GM19397 (cell line): ENCODE measurements around the gene PARVA.
"Not testable (repeated sequence)": the region's sequence is repeated elsewhere in the genome, so short reads cannot be mapped to it uniquely, and the experiment has no call there.

Experiments used
- ATAC-seq: cut with Tn5 transposase; IDR thresholded peaks from one replicate; pipeline ENCODE4 v1.9.1; 2021; ENCODE audit warnings: mild to moderate bottlenecking, moderate library complexity; ENCODE audit not compliant: unreplicated experiment

PARVA gene, protein sequence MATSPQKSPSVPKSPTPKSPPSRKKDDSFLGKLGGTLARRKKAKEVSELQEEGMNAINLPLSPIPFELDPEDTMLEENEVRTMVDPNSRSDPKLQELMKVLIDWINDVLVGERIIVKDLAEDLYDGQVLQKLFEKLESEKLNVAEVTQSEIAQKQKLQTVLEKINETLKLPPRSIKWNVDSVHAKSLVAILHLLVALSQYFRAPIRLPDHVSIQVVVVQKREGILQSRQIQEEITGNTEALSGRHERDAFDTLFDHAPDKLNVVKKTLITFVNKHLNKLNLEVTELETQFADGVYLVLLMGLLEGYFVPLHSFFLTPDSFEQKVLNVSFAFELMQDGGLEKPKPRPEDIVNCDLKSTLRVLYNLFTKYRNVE

DNA sequence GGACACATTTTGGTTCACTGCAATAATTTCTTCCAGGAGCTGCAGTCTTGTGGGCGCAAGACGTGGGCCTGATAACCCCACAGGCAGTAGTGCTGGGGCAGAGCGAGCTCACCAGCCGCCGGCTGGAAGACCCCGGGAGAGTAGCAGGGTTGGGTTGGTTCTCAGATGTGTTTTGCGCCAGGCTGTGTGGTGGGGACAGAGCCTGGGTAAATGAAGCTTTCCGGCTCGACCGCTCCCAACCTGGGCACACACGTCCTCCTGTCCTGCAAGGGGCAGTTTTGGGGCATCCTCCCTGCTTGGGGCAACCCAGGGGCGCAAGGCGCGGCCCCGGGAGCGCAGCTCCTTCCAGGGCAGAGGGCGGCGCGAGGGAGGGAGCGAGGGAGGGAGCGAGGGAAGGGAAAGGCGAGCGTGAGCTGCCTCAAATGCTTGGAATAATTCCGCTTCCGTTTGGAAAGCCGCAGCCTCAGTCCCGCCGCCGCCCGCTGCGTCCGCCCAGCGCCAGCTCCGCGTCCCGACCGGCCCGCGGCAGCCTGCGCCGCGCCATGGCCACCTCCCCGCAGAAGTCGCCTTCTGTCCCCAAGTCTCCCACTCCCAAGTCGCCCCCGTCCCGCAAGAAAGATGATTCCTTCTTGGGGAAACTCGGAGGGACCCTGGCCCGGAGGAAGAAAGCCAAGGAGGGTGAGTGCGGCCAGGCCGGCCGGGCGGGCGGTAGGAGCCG is at the start of gene PARVA:
PARVA (plus strand) TSS at position 466 of the 718 bp plus-strand sequence; CDS start at position 543, 77 bp downstream.
- no peak for ATAC-seq

DNA sequence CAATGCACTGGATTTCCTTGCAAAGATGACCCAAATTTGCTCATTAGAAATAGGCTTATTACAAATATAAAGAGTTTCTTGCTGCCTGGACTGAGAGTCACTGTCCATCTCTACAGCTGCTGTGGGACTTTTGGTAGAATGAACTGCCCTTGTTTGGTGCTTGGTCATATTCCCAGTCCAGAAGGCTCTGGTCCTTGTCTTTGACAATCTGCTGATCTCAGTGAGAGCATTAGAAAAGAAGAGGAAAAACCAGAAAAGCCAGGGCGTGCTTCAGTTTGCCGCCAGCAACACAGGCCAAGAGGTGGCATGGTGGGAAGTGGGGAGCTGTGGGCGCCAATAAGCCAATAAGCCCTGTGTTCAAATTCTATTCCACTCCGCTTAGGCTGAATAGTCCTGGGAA is 48.2 kb upstream of the PARVA start:
- ATAC-seq, result no peak

- no peak for ATAC-seq
Observed at GRCh38 chr11:12329797-12330196, 47.6 kb upstream of the PARVA start.

DNA sequence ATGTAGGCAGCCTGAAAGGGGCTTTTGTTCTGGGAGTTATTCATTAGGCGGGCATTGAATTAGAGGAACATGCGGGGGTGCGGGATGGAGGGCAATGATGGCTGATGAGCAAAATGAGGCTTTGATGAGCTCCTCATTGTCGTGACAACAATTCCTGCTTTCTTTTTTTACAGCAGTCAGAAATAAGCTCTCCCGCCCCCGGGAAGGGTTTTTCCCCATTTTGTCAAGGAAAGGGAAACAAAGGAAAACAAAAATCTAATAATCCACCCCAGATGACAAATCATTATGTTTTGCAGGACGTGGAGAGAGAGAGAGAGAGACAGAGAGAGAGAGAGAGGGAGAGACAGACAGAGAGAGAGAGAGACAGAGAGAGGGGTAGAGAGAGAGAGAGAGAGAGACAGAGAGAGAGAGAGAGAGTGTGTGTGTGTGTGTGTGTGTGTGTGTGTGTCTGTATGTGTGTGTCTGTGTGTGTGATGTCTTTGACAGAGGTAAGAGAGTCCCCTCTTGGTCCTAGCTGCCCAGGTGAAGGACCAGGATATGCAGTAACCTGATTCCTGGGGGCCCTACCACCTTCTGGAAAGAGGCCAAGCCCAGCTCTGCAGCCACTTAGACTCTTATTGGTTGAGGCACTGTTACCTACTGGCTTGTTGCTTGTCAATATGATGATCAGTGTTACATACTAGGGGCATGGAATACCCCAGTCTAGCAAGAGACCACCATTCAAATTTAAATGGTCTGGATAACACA is 46.7 kb upstream of the PARVA start:
- ATAC-seq, result no peak

- ATAC-seq, result no peak
Observed at GRCh38 chr11:12331239-12331874, 46.0 kb upstream of the PARVA start.

GRCh38 chr11:12343526-12343925 is 33.8 kb upstream of the PARVA start:
- ATAC-seq, result no peak

GRCh38 chr11:12353534-12353933 is 23.8 kb upstream of the PARVA start:
- no peak for ATAC-seq

DNA sequence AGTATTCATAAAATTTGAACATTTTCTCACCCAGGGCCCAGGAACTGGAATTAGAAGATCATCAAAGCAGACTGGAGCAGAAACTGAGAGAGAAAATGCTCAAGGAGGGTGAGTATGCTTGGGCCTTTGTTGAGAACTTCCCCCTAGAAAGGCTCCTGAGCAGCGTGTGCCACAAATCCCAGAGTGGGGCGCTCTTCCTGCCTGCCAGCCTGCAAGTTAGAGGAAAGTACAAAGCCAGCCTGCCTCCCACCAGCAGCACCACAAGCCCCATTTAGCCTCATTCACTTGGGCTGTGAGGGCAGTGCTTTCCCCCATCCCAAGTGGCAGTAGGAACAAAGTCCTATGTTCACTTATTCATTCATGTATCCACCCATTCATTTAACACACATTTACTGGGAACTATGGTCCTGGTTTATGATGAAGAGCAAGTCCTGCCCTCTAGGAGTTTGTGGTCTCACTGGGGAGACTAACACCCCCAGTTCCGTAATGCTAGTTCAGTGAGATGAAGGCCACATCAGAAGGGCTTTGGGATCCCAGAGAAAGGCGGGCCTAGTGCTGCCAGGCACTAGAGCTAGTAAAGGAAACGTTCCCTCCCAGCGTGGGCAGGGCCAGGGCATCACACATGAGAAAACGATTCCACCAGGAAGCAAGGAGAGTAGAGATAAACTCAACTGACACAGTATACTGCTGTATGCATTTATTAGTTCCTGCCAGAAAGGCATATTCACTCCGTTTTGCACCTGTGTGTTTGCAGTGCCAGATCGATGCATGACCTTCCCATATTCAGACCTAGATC is 22.4 kb upstream of the PARVA start:
- ATAC-seq, result no peak

DNA sequence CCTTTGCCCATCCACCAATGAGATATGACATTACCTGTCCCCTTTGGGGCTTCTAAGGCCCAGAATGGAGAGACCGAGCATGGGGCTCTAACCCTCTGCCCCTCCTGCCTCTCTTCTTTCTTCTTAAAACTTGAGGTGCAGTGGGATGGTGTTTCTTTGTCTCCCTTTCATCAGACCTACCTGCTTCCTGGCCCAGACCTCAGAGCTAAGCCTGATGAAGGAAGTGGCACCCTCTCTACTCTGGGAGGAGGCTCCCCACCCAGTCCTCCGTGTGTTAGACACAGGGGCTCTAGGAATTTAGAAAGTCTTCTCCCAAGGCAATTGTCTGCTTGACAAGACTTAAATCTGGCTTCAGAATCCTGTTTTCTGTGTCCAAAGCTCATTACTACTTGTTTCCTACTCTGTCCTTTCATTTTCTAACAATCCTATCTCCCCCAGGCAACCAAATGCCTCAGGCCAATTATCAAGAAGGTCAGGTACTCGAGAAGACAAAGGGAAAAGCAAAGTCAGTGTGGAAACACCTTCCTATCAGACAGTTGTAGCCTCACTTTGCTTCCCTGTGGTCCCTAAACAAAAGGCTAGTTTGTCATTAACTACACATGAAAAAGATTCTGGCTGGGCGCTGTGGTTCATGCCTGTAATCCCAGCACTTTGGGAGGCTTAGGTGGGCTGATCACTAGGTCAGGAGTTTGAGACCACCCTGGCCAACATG is 20.3 kb upstream of the PARVA start:
- ATAC-seq, result no peak

DNA sequence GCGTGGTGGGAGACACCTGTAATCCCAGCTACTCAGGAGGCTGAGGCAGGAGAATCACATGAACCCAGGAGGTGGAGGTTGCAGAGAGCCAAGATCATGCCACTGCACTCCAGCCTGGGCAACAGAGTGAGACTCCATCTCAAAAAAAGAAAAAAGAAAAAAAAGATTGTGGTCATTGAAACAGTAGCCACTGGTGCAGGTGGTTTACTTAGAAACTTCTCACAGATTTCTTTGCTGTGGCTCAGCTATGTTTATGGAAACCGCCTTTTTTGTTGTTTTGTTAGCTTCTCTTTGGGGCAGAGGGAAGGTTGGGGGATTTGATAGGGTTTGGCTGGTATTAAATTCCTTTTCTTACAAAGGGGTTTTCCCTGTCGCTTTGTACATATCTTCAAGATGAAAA is 19.7 kb upstream of the PARVA start:
- ATAC-seq, result not testable (repeated sequence)

GRCh38 chr11:12358302-12359188 is 18.8 kb upstream of the PARVA start:
- no peak for ATAC-seq

GRCh38 chr11:12359761-12360160 is 17.6 kb upstream of the PARVA start:
- ATAC-seq, result no peak

- no peak for ATAC-seq
Observed at GRCh38 chr11:12361682-12362081, 15.7 kb upstream of the PARVA start.

DNA sequence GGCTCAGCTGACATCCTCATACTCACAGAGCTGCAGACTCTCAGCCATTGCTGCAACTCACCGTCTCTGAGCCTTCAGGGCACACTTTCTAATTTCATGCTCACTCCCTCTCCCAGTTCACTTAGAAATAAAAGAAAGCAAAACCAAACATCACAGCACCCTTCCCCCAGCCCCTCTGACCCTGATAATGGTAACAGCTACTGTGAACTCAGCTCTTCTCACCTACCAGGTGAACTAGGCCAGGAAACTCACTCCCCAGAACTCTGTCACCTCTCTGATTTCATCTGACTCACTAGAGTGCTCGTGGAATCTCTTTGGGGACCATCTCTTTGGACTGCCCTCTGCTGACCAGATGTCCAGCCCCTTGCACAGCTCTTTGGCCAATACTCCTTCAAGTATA is 14.5 kb upstream of the PARVA start:
- no peak for ATAC-seq

GRCh38 chr11:12363373-12363772 is 14.0 kb upstream of the PARVA start:
- ATAC-seq, result no peak

- ATAC-seq, result not testable (repeated sequence)
Observed at GRCh38 chr11:12365965-12366575, 11.3 kb upstream of the PARVA start.

- not testable (repeated sequence) for ATAC-seq
Observed at GRCh38 chr11:12367057-12367456, 10.3 kb upstream of the PARVA start.

- ATAC-seq, result no peak
Observed at GRCh38 chr11:12372111-12372510, 5.3 kb upstream of the PARVA start.
